WERI-Rb-1 (cell line): ENCODE results near the gene TRUB1.

Experiments used
- DNase-seq: peaks from one replicate; pipeline ENCODE4 v3.0.0-alpha.2; 2020
- H3K27ac ChIP-seq: fragments of 250-450 bp; sonication (Bioruptor Pico); 2 replicates; pipeline ENCODE4 v1.5.1; 2020; ENCODE audit warnings: mild to moderate bottlenecking, moderate library complexity
- H3K27me3 ChIP-seq: fragments of 250-450 bp; sonication (Bioruptor Pico); 2 replicates; pipeline ENCODE4 v1.5.1; 2021; ENCODE audit warnings: mild to moderate bottlenecking, low read depth, moderate library complexity; ENCODE audit not compliant: insufficient read depth, severe bottlenecking
- H3K36me3 ChIP-seq: fragments of 250-450 bp; sonication (Bioruptor Pico); 2 replicates; pipeline ENCODE4 v1.5.1; 2020; ENCODE audit warnings: mild to moderate bottlenecking, moderate library complexity
- H3K4me3 ChIP-seq: 2 replicates; pipeline ENCODE4 v1.5.1; 2011; ENCODE audit warnings: low read depth, mild to moderate bottlenecking, control low read depth, low read length
- H3K9me3 ChIP-seq: fragments of 250-450 bp; sonication (Bioruptor Pico); 2 replicates; pipeline ENCODE4 v1.5.1; 2021; ENCODE audit warnings: mild to moderate bottlenecking, moderate library complexity; ENCODE audit not compliant: severe bottlenecking
- CTCF ChIP-seq: IDR thresholded peaks from 2 replicates; pipeline ENCODE4 v1.5.1; 2011; ENCODE audit warnings: low read depth, mild to moderate bottlenecking, control low read depth, inconsistent platforms, low read length

Gene TRUB1

DNA sequence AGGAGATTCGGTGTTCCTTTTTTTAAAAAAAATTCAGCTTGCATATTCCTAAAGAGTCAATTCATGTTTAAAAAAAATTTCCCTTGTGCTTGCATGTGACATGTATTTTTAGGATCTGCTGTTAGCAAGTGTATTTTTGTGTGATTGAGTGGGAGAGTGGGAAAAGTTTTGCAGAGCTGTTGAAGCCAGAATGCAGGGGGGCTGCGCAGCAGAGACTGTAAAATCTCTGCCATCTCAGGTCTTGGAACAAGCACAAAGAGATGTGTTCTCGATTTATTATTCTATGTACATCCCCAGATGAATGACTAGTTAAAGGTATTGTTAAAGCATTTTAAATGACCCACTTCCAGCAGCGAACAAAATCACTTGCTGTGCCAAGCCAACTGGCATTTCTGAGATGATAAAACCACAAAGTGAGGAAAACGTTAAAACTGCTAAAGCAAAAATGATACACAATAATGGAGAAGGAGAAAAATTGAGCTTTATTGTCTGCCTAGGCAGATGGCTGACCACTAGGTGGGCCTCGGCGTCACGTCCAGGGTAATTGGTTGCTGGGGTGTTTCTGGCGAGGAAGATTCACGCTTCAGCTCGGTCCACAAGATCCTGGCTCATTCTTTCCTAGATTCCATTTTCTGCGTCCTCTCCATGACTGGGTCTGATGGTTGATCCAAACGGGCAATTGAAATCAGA, 88.2 kb downstream of the TRUB1 start:
- TF ChIP-seq CTCF = peak; percentile 25; the same call in 1 of the 2 replicates
- Histone ChIP-seq H3K27ac (no peak overlapping the region), H3K4me3 (no peak overlapping the region), H3K9me3 (no peaks in the 10 kb centered on the region), H3K36me3 (no peaks in the 10 kb centered on the region), H3K27me3 (no peaks in the 10 kb centered on the region)
- DNase-seq = peak; percentile 17

- no peak overlapping the region for H3K4me3 ChIP-seq
- no peak overlapping the region for H3K27ac ChIP-seq
- H3K27me3 ChIP-seq = no peaks in the 10 kb centered on the region
- DNase-seq = no peak
- H3K36me3 ChIP-seq = no peaks in the 10 kb centered on the region
- H3K9me3 ChIP-seq = no peaks in the 10 kb centered on the region
- TF ChIP-seq CTCF = no peak
Measured at GRCh38 chr10:115026746-115027140, 88.7 kb downstream of the TRUB1 start.
